Heart left ventricle (tissue), 13 donors: Measurements from ENCODE around the gene LOC128125822.

Experiments used
- CTCF ChIP-seq, 12 donors: fragments of 200-600 bp; sonication (generic) in 4 of 12; IDR thresholded peaks; one replicate each; pipeline versions ENCODE4 v1.5.0 to v1.8.0; 2018 to 2022; ENCODE audit warnings: antibody characterized with exemption in 12 of 12, mild to moderate bottlenecking in 5 of 12
- POLR2A ChIP-seq, 2 donors: fragments of 450-650 bp; IDR thresholded peaks; one replicate each; pipeline ENCODE4 v1.6.1; 2017; ENCODE audit warnings: antibody characterized with exemption in 2 of 2, mild to moderate bottlenecking in 2 of 2, moderate library complexity in 2 of 2
- donor health status: ischemic (EF 13 %, LVEDD 7.1; RV severe dilation, severe dysfunction).
- donor health status: DM: no; HTN: yes; CAD: no.
- donor health status: DM: no; HTN: no; CAD: no.
- donor health status: ischemic (EF 25% LVEDD 6.9; RV normal size, moderate dysfunction).
- donor health status: ischemic (EF 25% LVEDD 5.7; RV mildly dilated, moderate dysfunction).
- donor health status: ischemic (EF 35%, LVEDD 5.7; RV mildly dilated, moderate dysfunction).
- donor health status: nonischemic (EF 11% LVEDD 7.7; RV severe dilation, severe dysfunction).
- donor health status: DM: yes; HTN: yes; CAD: no.
- donor health status: PGD.
- donor health status: ischemic (EF 29% LVEDD 5.4; RV normal size, mild dysfunction).
- donor health status: nonischemic (EF 23%, LVEDD 6.1; RV moderate dilation, normal function).

GRCh38 chr6:63592886-63593285 lies 20.6 kb downstream of the LOC128125822 start:
- TF ChIP-seq CTCF (IDR thresholded peaks at IDR 0.05) (no peak), POLR2A (IDR thresholded peaks at IDR 0.05) (no peak)
